Osteocyte (in vitro differentiated cells): Measurements from ENCODE around the gene ARL3. TPM values are rescaled to one million over a fixed set of nuclear protein-coding genes. Genes with fewer than 3 reads are reported as not detected.

ENCODE experiments used
- DNase-seq: peaks from one replicate; pipeline ENCODE4 v3.0.0; 2021; ENCODE audit warnings: mixed read lengths; ENCODE audit not compliant: unreplicated experiment; ENCODE audit errors: extremely low spot score
- H3K27ac Mint-ChIP-seq: one replicate; pipeline ENCODE4 v1.8.0; 2021; ENCODE audit warnings: mild to moderate bottlenecking, mixed read lengths; ENCODE audit not compliant: unreplicated experiment
- H3K27me3 Mint-ChIP-seq: one replicate; pipeline ENCODE4 v1.8.0; 2021; ENCODE audit warnings: mixed read lengths; ENCODE audit not compliant: unreplicated experiment
- H3K36me3 Mint-ChIP-seq: one replicate; pipeline ENCODE4 v1.8.0; 2021; ENCODE audit warnings: mixed read lengths; ENCODE audit not compliant: unreplicated experiment
- H3K4me1 Mint-ChIP-seq: one replicate; pipeline ENCODE4 v1.8.0; 2021; ENCODE audit warnings: mixed read lengths; ENCODE audit not compliant: unreplicated experiment
- H3K4me3 Mint-ChIP-seq: one replicate; pipeline ENCODE4 v1.8.0; 2021; ENCODE audit warnings: mild to moderate bottlenecking, moderate library complexity, mixed read lengths; ENCODE audit not compliant: unreplicated experiment
- H3K9me3 Mint-ChIP-seq: one replicate; pipeline ENCODE4 v1.8.0; 2021; ENCODE audit warnings: mixed read lengths; ENCODE audit not compliant: unreplicated experiment
- total RNA-seq: library from RNA; stranded (reverse); gene quantifications from 2 replicates; pipeline ENCODE4 v1.2.1, GENCODE V29; 2021
- TF ChIP-seq, protein P1 (sequence below): fragments of 200-600 bp; sonication (generic); IDR thresholded peaks from 2 replicates; pipeline ENCODE4 v1.5.0; 2021; ENCODE audit warnings: antibody characterized with exemption, mild to moderate bottlenecking, moderate library complexity

Gene ARL3
- total RNA-seq, 1 donor from 2014 or later: 11.6 TPM

DNA sequence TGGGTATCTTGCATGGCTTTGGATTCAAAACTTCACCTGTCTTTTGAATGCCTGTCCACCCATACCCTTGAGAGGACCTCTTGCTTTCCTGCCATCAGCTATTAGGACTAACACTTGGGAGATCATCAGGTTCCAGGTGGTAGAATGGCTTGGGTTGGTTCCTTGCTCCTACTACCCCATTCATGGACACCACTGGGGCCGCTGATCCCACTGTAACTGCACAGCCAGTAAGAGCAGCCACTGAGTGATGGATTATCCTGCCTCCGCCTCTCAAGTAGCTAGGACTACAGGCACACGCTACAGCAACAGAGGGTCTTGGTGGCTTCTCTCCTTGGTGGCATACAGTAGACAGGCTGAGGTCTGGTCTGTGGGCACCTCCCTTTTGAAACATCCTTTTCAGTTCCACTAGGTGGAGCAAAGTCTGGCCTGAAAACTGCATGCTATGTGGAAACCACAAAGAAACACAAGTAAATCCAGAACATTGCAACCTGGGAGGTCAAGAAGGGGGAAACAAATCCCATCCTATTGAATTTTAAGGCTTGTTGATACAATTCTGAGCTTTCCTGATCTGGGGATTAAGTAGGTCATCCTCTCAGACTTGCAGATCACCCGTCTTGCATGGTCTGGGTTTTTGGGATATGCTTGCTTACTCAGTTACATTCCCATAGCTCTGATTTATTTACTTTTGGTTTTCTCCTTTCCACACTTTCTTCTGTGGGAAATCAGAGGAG is 38.9 kb upstream of the ARL3 start:
- Mint-ChIP-seq H3K27me3 (no peaks in the 10 kb centered on the region), H3K9me3 (no peaks in the 10 kb centered on the region), H3K4me3 (peak overlapping the region; percentile 52), H3K4me1 (peaks cover 43% of the 10 kb centered on the region), H3K27ac (peak overlapping the region; percentile 88), H3K36me3 (peaks cover 8% of the 10 kb centered on the region)
- no peak for DNase-seq
- TF ChIP-seq, protein P1, sequence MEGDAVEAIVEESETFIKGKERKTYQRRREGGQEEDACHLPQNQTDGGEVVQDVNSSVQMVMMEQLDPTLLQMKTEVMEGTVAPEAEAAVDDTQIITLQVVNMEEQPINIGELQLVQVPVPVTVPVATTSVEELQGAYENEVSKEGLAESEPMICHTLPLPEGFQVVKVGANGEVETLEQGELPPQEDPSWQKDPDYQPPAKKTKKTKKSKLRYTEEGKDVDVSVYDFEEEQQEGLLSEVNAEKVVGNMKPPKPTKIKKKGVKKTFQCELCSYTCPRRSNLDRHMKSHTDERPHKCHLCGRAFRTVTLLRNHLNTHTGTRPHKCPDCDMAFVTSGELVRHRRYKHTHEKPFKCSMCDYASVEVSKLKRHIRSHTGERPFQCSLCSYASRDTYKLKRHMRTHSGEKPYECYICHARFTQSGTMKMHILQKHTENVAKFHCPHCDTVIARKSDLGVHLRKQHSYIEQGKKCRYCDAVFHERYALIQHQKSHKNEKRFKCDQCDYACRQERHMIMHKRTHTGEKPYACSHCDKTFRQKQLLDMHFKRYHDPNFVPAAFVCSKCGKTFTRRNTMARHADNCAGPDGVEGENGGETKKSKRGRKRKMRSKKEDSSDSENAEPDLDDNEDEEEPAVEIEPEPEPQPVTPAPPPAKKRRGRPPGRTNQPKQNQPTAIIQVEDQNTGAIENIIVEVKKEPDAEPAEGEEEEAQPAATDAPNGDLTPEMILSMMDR: peak; percentile 82

DNA sequence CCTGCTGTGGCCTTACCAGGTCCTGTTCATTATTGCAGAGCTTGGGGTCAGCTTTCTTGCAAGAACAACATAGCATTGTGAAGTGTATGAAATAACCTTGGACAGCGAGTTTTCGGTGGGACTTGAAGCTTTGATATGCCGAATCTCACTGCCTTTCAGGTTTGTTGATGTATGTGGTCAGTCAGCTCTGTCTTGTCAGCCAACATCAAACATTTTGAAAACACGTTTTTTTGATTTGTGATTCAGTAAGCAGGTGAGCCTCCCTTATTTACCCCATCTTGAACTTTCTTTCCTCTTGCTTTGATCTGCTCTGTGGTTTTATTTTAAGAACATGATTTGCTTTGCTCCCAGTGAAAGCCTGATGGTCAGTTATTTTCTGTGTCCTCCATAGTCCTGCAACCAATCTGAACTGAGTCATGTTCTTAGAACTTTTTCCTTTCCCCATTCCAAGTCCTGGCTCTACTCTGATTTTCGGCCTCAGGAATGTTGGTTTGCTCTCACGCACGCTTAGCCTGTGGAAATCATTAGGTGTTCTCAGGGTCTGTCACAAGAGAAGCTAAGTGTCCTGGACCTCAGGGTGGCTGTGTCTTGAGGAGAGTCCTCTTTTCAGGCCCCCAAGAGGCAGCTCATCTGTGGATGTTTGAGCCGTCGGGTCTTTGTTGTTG is 38.2 kb upstream of the ARL3 start:
- H3K27me3 Mint-ChIP-seq: no peaks in the 10 kb centered on the region
- H3K27ac Mint-ChIP-seq: peak overlapping the region; percentile 88
- no peaks in the 10 kb centered on the region for H3K9me3 Mint-ChIP-seq
- DNase-seq: no peak
- peak overlapping the region; percentile 16 for H3K4me3 Mint-ChIP-seq
- H3K36me3 Mint-ChIP-seq: peaks cover 8% of the 10 kb centered on the region
- peaks cover 42% of the 10 kb centered on the region for H3K4me1 Mint-ChIP-seq
- TF ChIP-seq, protein P1: no peak

DNA sequence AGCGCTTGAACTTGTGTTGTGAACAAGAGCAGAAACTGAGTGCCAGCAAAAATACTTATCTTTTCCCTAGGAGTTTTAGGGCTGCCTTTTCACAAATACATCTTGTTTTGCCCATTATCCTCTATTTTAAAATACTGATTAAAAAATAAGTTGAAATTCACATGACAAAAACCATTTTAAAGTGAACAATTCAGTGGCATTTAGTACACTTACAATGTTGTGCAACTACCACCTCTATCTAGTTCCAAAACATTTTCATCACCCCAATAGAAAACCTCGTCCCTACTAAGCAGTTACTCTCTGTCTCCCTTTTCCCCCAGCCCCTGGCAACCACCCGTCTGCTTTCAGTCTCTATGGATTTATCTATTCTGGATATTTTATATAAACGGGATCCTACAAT is 31.0 kb upstream of the ARL3 start:
- no peak for DNase-seq
- Mint-ChIP-seq H3K4me1 (peaks cover 38% of the 10 kb centered on the region), H3K27me3 (no peaks in the 10 kb centered on the region), H3K36me3 (peaks cover 3% of the 10 kb centered on the region), H3K4me3 (peak overlapping the region; percentile 96), H3K27ac (no peak overlapping the region), H3K9me3 (no peaks in the 10 kb centered on the region)
- TF ChIP-seq, protein P1: no peak

DNA sequence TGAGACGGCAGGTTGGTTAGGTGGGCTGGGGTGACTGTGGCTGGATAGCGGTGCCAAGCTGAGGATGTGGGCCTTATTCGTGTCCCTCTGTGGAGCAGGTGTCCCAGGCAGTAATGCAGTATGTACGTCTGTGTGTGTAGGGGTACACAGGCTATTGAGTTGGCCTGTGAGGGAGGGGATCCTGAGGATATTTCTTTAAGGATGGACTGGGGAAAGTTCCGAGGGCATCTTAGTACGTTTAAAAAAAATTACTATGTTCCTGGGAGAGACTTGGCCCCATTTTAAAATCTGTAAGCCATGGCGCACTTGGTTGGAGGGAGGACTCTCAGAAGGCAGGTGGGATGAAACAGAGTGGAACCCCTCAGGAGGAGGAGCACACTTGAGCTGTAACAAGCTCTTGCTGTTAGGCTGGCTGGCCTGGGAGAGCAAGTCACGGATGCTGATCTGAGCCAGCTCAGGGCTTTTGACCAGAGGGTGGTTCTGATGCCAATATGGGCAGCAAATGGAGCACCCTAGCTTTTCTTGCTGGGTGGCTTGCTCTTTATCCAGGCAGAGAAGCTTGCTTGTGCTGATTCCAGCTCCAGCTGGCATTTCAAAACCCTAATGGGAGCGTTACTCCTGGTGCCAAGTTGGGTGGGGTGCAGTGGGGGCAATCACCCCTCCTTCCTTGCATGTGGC is 30.3 kb upstream of the ARL3 start:
- peak overlapping the region; percentile 96 for H3K4me3 Mint-ChIP-seq
- H3K27me3 Mint-ChIP-seq: no peaks in the 10 kb centered on the region
- H3K9me3 Mint-ChIP-seq: no peaks in the 10 kb centered on the region
- H3K36me3 Mint-ChIP-seq: peaks cover 3% of the 10 kb centered on the region
- peak overlapping the region; percentile 87 for H3K27ac Mint-ChIP-seq
- no peak for DNase-seq
- TF ChIP-seq, protein P1: no peak
- peaks cover 38% of the 10 kb centered on the region for H3K4me1 Mint-ChIP-seq
